ENCODE measurements around the gene VSTM2B.
A peak's percentile ranks its signal among the peaks of the same experiment; 100 is the strongest.

The VSTM2B gene

DNA sequence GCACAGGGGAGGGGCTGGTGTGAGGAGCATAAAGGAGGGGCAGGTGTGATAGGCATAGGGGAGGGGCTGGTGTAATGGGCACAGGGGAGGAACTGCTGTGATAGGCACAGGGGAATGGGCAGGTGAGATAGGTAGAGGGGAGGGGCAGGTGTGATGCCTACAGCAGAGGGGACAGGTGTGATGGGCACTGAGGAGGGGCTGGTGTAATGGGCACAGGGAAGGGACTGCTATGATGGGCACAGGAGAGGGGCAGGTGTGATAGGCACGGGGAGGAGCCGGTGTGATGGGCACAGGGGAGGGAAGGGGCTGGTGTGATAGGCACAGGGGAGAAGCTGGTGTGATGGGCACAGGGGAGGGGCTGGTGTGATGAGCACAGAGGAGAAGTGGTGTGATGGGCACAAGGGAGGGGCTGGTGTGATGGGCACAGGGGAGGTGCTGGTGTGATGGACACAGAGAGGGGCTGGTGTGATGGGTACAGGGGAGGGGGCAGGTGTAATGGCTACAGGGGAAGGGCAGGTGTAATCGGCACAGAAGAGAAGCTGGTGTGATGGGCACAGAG, 40.8 kb downstream of the VSTM2B start:
- DNase-seq (no peak), ATAC-seq (no peak)

DNA sequence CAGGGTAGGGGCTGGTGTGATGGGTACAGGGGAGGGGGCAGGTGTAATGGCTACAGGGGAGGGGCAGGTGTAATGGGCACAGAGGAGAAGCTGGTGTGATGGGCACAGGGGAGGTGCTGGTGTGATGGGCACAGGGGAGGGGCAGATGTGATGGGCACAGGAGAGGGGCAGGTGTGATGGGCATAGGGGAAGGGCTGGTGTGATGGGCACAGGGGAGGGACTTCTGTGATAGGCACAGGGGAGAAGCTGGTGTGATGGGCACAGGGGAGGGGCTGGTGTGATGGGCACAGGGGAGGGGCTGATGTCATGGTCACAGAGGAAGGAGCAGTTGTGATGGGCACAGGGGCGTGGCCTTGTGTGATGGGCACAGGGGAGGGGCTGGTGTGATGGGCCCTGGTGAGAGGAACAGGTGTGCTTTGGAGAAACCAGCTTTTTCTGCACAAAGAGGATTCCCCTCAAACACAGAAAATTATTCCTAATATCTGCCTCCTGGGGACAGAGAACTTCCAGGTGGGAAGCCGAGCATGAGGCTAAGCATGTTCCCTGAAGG, 41.6 kb downstream of the VSTM2B start:
- DNase-seq: no peak
- no peak for ATAC-seq

DNA sequence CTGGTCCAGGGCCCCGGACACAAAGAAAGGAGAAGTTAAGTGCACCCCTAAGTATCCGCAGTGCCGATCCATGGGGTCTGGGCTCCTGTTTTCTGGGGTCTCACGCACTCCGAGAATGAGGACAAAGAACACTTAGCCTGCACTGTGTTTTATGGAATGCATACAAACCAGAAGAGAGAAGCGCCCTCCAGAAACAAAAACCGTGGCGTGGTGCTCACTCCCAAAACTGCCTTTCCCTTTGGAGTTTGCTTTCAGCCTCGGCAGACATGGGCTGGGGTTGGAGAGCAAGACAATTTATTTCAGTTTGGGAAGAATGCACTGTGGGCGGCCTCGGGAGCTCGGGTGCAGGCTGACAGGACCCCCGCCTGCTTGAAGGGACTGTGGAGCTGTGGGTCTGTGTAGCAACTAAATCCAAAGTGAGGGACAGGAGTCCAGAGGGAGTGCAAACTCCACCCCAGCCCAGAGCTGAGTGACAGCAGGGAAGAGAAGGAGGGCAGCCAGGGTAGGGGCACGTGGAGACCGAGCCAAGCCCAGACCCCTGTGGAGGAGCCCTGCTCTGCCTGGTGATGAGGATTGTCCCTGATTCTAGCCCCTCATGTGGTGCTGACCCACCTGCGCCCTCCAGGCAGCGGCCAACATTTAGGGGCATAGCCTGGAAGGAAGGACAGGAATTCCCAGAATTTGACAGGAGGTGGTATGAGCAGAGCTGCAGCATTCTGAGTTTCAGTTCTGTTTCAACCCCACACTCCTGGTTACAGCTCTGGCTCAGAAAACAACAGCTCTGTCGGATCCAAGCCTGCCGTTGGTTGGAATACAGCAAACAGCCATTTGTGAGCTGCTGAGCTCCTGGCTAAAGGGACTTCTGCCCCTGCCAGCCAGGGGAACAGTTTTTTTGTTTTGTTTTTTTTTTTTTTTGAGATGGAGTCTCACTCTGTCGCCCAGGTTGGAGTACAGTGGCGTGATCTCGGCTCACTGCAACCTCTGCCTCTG, 42.5 kb downstream of the VSTM2B start:
- DNase-seq (no peak), ATAC-seq (no peak)

DNA sequence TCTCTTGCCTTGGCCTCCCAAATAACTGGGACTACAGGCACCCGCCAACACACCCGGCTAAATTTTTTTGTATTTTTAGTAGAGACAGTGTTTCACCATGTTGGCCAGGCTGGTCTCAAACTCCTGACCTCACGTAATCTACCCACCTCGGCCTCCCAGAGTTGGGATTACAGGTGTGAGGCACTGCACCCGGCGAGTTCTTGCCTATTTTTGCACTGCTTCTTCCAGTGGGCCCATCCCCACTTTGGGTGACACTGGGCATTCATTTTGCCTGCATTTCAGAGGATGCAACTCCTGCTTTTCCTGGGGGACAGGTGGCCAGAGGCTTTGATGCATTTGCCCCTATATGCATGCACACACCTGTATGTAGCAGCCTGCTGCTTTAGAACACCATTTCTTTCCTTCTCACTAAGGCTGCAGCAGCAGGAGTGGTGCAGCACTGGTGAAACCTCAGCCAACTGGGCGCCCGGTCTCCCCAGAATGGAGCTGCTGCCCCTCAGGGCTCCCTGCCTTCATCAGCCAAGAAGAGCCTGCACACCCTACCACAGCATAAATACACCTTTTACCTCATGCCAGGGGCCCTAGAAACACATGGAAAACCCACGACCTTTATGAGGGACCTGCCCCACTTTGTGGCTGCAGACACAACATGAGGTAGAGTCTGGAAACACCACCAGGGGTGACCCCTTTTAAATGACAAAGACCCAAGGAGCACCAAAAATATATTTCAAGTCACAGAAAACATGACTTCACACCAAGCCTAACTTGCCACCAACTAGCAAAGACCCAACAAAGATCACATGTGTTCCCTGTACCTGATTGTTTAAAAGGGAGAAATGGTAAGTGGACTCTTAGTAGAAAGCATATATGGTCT, 43.5 kb downstream of the VSTM2B start:
- ATAC-seq: peak; percentile 51
- DNase-seq: peak; percentile 16

DNA sequence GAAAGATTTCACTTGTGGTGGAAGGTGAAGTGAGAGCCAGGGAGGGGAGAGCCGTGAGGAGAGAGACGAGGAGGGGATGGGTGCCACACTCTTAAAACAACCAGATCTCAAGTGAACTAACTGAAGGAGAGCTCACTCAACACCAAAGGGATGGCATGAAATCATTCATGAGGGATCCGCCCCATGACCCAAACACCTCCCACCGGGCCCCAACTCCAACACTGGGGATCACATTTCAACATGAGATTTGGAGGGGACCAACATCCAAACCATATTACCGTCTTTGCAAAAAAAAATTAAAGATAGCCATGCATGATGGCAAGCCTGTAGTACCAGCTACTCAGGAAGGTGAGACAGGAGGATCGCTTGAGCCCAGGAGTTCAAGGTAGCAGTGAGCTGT, 45.4 kb downstream of the VSTM2B start:
- ATAC-seq (no peak), DNase-seq (no peak)

DNA sequence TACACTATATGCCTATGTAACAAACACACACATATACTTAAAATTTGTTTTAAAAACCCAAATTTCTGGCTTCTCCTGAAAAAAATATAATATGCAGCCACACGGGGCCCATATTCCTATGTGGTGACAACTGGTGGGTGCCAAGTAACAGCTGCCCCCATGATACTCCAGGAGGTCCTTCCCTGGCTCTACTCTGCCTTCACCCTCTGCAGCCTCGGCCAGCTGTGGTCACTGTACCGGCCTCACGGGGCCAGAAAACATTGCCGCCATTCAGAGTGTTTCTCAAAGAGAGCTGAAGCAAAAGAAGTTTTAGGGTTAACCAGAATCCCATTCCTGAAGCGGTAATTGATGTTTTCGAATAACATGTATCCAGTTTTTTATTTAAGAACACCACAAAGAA, 47.7 kb downstream of the VSTM2B start:
- DNase-seq (no peak), ATAC-seq (no peak)

DNA sequence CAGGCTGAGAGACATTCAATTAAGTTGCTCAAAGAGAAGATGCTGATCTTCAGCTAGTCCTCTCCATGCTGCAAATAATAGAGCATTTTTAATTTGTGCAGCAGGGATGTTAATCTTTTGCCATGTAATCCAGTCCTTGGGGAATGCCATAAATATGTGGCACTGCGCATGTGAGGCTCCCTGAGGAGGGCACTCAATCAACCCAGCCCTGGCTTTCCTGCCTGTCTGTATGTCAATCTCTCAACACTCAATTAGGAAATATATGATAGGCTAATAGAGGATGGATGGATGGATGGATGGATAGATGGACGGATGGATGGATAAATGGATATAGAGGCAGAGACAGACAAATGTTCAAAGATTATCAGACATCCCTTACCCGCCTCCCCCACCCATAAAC, 48.7 kb downstream of the VSTM2B start:
- ATAC-seq (no peak), DNase-seq (no peak)

DNA sequence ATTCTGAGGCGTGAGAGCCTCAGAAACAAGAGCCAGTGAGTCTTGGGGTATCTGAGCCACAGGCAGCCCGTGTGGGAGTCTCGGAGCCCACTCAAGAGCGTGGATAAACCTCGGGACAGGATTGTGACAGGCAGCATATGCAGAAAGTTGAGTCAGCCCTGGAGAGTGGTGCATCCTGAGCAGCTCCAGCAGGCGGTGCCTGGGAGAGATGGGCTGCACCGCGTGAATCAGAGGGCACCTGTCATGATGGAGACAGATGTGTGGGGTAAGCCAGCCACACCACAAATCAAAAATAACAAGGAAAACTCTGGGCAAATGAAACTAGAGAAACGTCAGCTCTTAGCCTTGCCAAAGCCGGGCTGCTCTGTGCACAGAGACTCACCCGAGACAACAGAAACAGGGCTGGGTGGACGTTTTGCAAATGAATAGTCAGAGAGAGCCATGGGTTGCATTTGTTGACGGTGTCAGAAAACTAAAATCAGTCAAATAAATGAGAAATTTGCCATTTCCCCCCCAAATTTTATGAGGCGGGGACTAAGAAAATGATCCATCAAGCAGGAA, 50.3 kb downstream of the VSTM2B start:
- ATAC-seq: peak; percentile 58
- DNase-seq: peak; percentile 29

DNA sequence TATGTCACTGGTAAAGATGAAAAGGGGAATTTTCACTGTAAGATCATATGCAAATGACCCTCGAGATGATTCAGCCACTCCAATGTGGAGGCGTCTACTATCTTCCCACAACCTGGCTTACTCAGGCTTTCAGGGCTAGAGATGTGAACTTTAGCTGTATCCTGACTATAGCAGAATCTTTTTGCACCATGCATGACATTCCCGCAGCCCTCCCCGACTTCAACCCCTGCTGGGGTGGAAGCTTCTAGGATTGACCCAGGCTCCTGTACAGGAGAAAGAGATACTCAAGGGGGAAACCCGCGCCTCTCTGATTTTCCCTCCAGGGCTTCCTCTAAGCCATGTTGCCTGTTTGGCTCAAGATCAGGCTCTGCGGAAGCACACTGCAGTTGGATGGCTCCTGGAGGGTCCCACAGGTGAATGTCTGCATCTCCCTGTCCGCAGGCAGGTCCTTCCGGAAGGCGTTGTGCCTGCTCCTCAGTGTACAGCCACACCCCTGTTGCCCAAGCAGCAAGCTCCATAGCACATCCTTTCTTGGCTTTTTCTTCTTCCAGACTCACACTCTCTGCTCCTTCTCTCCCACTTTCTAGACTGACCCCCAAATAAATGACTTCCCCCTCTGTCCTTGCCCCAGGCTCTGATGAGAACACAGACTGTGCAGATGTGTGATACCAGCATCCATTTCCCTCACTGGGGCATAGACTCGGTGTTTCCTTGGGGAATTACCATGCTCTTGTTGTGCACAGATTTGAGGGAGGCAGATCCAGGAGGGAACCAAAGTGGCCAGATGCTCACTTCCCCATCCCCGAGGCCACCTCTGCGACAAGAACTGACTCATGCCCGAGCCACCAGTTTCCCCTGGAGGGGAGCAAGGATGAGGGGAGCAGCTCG, 51.2 kb downstream of the VSTM2B start:
- DNase-seq: peak; percentile 39

DNA sequence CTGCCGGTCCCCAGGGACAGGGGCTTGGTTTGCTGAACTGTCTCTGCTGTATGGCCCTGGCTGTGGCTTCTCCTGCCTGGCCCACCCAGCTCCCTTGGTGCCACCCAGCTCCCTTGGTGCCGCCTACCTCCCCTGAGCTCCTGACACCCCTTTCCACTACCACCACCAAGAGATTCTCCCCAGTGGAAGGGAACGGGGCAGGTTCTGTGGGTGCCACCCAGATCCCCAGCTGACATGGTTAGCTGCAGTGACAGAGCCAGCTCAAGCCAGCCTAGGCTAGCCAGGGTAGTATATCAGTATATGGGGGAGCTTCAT, 51.8 kb downstream of the VSTM2B start:
- ATAC-seq: no peak
- no peak for DNase-seq

More for the DNA sequence above, 51.2 kb downstream of the VSTM2B start:
- ATAC-seq: peak; percentile 93

DNA sequence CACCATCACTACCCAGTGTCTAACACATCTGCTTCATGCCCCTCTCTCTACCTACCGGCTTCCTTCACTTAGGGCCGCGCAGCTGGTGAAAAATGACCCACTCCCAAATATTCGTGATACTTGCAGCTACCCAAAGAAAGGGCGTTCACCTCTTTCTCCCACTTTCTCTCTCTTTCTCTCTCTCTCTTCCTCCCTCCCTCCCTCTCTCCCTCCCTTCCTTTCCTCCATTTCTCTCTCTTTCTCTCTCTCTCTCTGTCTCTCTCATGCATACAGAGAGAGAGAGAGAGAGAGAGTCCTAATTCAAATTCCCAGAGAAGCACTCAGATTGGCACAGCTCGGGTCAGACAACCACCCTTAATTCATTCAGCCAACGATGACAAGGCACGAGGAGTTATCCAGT, 52.6 kb downstream of the VSTM2B start:
- no peak for DNase-seq
- no peak for ATAC-seq

DNA sequence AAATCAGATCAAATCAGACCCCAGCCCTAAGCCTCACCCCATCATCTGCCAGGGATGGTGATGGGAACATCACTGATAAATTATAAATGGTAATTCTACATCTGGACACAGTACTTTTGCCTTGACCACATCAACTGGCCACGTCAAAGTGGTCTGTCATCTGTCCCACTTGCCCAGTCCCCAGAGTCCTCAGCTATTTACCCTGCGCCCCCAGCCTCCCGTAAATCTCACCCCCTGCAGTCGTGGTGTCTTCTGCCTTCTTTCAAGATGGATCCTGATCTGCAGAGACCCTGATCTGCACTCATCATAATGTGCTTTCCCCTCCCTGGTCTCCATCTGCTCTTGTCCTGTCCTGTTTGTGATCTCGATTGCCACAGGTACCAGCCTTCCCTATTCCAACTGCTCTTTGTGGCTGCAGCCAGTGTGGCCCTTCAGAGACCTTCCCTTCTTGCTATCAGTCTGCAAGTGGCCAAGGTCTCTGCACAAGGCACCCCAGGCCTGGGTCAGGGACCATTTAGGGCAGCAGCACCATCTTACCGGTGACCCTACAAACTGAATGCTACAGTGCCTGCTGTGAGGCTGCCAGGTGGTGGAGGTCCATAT, 53.6 kb downstream of the VSTM2B start:
- no peak for DNase-seq
- no peak for ATAC-seq

DNA sequence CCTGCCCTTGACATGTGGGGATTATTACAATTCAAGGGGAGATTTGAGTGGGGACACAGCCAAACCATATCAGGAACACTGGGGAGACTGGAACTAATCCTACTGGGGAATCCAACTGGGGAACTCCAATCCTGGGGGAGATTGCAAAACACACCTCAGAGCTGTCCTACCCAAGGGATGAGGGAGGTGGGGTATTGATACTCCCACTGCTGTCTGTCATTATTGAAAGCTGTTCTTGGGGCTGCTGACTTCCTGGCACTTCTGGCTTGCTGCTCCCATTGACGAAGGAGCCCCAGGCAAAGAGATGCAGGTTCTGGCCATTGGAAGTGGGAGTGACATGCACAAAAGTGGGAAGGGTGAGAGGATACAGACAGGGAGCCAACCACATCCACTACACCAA, 55.6 kb downstream of the VSTM2B start:
- no peak for ATAC-seq

DNA sequence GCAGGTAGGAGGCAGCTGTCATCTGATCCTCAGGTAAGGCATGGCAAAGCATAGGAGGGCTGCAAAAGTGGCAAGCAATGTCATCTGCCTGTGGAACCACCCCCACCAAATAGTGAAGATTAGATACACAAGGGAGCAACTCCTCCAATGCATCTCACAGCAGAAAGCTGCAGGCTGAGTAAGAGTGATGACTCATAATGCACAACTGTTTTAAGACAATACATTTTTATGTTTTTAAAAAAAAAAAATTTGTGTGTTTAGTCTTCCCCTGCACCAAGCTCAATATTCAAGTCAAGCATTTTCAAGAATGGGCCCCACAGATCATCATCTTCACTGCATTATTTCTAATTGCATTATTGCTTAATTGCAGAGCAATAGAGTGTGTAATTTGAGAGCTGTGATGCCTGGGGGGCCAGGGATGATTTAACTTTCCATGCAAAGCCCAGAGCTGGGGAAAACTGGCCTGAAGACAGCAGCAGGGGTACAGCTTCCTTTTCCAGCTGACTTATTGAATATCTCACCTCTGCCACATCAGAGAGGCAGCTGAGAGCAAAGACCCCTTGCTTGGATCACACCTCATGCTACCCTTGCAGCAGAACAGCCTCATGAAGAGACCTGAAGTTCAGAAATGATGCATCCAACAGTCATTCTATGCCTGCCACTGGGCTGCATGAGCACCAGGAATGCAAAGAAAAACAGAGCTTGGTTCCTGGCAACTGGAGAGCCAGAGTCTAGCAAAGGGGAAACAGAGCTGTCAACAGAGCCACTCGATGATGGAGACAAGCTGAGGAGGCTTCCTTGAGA, 57.6 kb downstream of the VSTM2B start:
- DNase-seq (no peak), ATAC-seq (peak; percentile 22)

More for the DNA sequence above, 55.6 kb downstream of the VSTM2B start:
- no peak for DNase-seq

DNA sequence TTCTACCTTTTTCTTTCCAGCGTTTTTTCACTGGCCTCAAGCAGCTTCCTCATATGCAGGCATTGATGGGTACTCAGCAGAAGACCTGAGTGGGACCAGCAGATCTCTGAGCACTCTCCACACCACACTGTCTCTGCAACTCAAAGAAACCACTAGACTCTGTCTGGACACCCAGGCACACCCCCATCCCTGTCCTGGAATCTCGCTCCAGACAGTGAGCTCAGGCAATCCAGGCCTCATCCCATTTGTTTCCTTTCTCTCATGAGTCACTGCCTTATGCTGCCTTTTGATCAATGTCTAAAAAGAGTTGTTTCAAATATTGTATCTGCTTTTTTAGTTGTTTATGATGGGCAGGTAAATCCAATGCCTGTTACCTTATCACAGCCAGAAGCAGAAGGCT, 60.6 kb downstream of the VSTM2B start:
- no peak for ATAC-seq
- DNase-seq: no peak

DNA sequence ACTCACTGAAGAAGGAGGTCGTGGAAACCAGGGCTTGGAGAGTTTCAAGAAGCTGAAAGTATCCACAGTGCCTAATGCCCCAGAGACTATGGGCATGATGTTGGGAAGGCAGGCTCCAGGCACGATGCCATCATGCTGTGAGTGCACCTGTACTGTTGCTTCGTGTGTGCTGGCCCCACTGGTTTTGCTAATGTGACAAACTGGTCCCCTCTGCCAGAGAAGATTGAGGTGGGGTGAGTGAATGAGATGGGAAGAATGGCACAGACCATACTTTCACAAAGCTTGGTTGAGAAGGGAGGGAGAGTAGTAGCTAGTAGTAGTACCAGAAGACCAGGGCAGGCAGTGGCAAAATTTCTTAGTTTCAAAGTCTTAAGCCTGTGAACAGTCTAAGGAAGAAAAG, 61.3 kb downstream of the VSTM2B start:
- ATAC-seq (no peak), DNase-seq (no peak)

DNA sequence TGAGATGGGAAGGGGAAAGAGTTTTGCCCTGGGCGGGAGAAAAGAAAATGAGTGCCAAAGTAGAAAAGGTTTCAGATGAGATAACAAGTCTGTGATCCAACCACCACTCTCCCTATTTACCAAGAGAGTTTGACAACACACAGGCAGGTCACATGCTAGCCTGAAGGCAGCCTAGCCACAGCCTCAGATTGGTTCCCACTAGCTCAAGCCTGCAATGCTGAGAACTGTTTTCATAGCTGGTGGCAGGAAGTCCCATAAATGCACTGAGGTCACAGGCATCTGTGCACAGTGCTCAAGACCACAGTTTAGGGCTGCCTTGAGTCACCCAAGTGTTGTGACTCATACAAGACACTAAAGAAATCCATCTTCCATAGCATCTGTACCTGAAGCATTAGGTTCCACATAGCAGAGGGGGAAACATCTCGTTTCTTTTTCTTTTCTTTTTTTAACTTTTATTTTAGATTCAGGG, 61.8 kb downstream of the VSTM2B start:
- ATAC-seq (peak; percentile 99), DNase-seq (peak; percentile 56)

DNA sequence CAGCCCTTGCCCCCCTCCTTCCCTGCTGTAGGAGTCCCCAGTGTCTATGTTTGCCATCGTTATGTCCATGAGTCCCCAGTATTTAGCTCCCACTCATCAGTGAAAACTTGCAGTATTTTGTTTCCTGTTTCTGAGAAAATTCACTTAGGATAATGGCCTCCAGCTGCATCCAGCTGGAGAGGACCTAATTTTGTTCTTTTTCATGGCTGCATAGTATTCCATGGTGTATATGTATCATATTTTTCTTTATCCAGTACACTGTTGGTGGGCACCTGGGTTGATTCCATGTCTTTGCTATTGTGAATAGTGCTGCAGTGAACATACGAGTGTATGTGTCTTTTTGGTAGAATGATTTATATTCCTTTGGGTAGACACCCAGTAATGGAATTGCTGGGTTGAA, 62.3 kb downstream of the VSTM2B start:
- no peak for ATAC-seq
- DNase-seq: no peak

DNA sequence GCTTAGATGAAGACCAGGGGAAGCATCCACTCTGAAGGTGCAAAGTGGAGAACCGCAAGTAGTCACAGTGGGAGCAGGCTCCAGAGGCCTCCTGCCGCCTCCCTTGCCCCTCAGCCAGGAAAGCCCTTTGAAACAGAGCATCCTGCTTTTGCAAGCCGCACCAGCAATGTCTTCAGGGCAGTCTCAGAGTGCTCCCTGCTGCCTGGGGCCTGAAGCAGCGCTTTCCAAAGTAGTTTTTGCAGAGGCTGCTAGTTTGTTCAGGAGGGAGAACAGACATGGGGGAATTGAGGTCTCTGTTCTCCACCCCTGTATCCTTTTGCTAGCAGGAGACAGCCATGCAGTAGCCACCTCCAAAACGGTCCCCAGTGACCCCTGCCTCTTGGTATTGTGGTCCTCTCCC, 64.5 kb downstream of the VSTM2B start:
- ATAC-seq (no peak), DNase-seq (no peak)

DNA sequence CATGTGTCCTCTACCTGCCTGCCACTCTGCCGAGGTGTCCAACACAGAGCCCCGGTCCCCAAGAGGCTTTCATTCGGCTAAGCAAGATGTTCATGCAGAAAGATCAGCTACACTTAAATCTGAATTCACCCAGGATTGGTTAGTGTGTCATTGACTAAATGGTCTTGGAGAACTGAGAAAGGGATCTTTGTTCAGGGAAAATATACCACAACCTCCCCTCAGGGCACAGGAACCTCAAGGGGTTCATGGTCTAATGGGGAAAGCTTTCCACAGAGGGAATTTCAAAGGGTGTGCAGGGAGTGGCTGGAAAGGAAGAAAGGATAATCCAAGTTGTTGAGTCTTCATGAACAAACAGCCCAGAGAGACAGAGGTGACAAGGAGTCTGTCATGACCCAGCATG, 65.9 kb downstream of the VSTM2B start:
- ATAC-seq (no peak), DNase-seq (no peak)
